HepG2 (cell line): ENCODE data around the gene KAT7. TPM values are rescaled to one million over a fixed set of nuclear protein-coding genes. Genes with fewer than 3 reads are reported as not detected.

Experiments used
- ATAC-seq: fragments of 200-7000 bp; cut with Tn5 transposase; 3 replicates; pipeline ENCODE4 v1.9.1; 2020; ENCODE audit warnings: mild to moderate bottlenecking, moderate library complexity
- BruUV-seq: library from RNA; stranded (reverse); fragments of 400-500 nt; replicated peaks from 2 replicates; lab custom pipeline; 2021; lab: Mats Ljungman, UMichigan
- CTCF ChIA-PET: fragments of 300-600 bp; formaldehyde crosslinking; extraction: SDS; loops from one replicate; lab custom pipeline; 2021; ENCODE audit warnings: low total read pairs, inconsistent platforms, low intra/inter-chr PET ratio; lab: Yijun Ruan, JAX
- POLR2A ChIA-PET: fragments of 350-600 bp; sonication (Branson Sonifier 250); formaldehyde crosslinking; loops from one replicate; lab custom pipeline; 2020; ENCODE audit warnings: antibody characterized with exemption, inconsistent platforms; lab: Yijun Ruan, JAX
- DNase-seq: peaks from one replicate; pipeline ENCODE4 v3.0.0-alpha.2; 2015; ENCODE audit warnings: low spot score
- FAIRE-seq: peaks from 3 replicates; lab custom pipeline; 2011; peaks lifted over from hg19 to GRCh38; lab: Jason Lieb, UNC
- H2AFZ ChIP-seq: one replicate; pipeline ENCODE4 v1.6.1; 2011; ENCODE audit warnings: low read length, inconsistent platforms
- H3K27ac ChIP-seq: fragments of 300-600 bp; 3 replicates; pipeline ENCODE4 v1.8.0; 2011; ENCODE audit warnings: mixed run types, mild to moderate bottlenecking, mixed read lengths, low read length, inconsistent platforms; ENCODE audit not compliant: insufficient read depth; ENCODE audit errors: extremely low read length
- H3K27me3 ChIP-seq, 2 experiments: fragments of 200-600 bp in 1 of 2; 2 replicates in 1 of 2; 3 replicates in 1 of 2; pipeline versions ENCODE4 v1.6.0 to v1.8.0; 2011; ENCODE audit warnings: low read length in 2 of 2, mild to moderate bottlenecking in 2 of 2, moderate library complexity in 2 of 2, inconsistent platforms in 1 of 2; ENCODE audit not compliant: insufficient read depth in 2 of 2, control insufficient read depth in 1 of 2
- H3K36me3 ChIP-seq, 2 experiments: fragments of 200-600 bp in 1 of 2; replicated peaks in 1 of 2; 2 replicates in 1 of 2; 3 replicates in 1 of 2; pipeline versions ENCODE4 v1.5.1 to v1.8.0; 2011; ENCODE audit warnings: low read length in 2 of 2, inconsistent platforms in 1 of 2; ENCODE audit not compliant: insufficient read depth in 2 of 2, control insufficient read depth in 1 of 2
- H3K4me1 ChIP-seq: 2 replicates; pipeline ENCODE4 v1.5.1; 2012; ENCODE audit warnings: low read length, inconsistent platforms; ENCODE audit not compliant: insufficient read depth
- H3K4me2 ChIP-seq: 2 replicates; pipeline ENCODE4 v1.6.0; 2011; ENCODE audit warnings: low read depth, low read length, inconsistent platforms
- H3K4me3 ChIP-seq, 3 experiments: fragments of 200-600 bp in 1 of 3; sonication (generic), shearing (Covaris generic) in 1 of 3; replicated peaks in 1 of 3; 2 replicates each; pipeline ENCODE4 v1.5.1; 2011 to 2016; ENCODE audit warnings: low read length in 3 of 3, inconsistent platforms in 2 of 3, low read depth in 2 of 3, mild to moderate bottlenecking in 2 of 3, control low read depth in 1 of 3, mixed read lengths in 1 of 3; ENCODE audit not compliant: insufficient read depth in 1 of 3
- H3K79me2 ChIP-seq: one replicate; pipeline ENCODE4 v1.6.1; 2011; ENCODE audit warnings: low read length, inconsistent platforms; ENCODE audit not compliant: insufficient read depth
- H3K9ac ChIP-seq: 2 replicates; pipeline ENCODE4 v1.6.0; 2011; ENCODE audit warnings: mild to moderate bottlenecking, low read depth, low read length, inconsistent platforms; ENCODE audit not compliant: insufficient read depth
- H3K9me3 ChIP-seq: 2 replicates; pipeline ENCODE4 v1.5.1; 2012; ENCODE audit warnings: mild to moderate bottlenecking, low read length
- H4K20me1 ChIP-seq: 2 replicates; pipeline ENCODE4 v1.6.0; 2011; ENCODE audit warnings: inconsistent platforms, mild to moderate bottlenecking, low read length, moderate library complexity; ENCODE audit not compliant: insufficient read depth
- CEBPB ChIP-seq: IDR thresholded peaks from 2 replicates; pipeline ENCODE4 v1.6.1; 2011; ENCODE audit warnings: low read depth, low read length, improper control_type of control experiment, borderline replicate concordance
- CHD4 ChIP-seq: fragments of 200-600 bp; sonication (generic); IDR thresholded peaks from 2 replicates; pipeline ENCODE4 v1.7.0; 2017; ENCODE audit warnings: mild to moderate bottlenecking, low read length, borderline replicate concordance
- FOXC1 ChIP-seq: sonication (generic); formaldehyde crosslinking; IDR thresholded peaks from 2 replicates; pipeline ENCODE4 v1.8.0; 2022; ENCODE audit warnings: mild to moderate bottlenecking, missing genetic modification reagents, borderline replicate concordance
- GPN1 ChIP-seq: sonication (generic); formaldehyde crosslinking; IDR thresholded peaks from 2 replicates; pipeline ENCODE4 v1.5.1; 2020; ENCODE audit warnings: missing genetic modification reagents, borderline replicate concordance
- KDM5A ChIP-seq: fragments of 200-600 bp; sonication (generic); IDR thresholded peaks from 2 replicates; pipeline ENCODE4 v1.7.0; 2018; ENCODE audit warnings: antibody characterized with exemption, mild to moderate bottlenecking, low read length, borderline replicate concordance
- LCORL ChIP-seq, 2 experiments: fragments of 450-650 bp in 1 of 2; sonication (generic) in 1 of 2; formaldehyde crosslinking in 1 of 2; IDR thresholded peaks; 2 replicates each; pipeline versions ENCODE4 v1.5.0 to v1.6.1; 2017 to 2020; ENCODE audit warnings: antibody characterized with exemption in 1 of 2, missing genetic modification reagents in 1 of 2
- MYNN ChIP-seq: sonication (generic); formaldehyde crosslinking; IDR thresholded peaks from 2 replicates; pipeline ENCODE4 v1.4.0; 2020; ENCODE audit warnings: mild to moderate bottlenecking, low read depth, missing genetic modification reagents
- NR2F2 ChIP-seq: IDR thresholded peaks from 2 replicates; pipeline ENCODE4 v1.6.1; 2012; ENCODE audit warnings: low read depth, inconsistent platforms, borderline replicate concordance
- ZFP36L2 ChIP-seq: sonication (generic); formaldehyde crosslinking; IDR thresholded peaks from 2 replicates; pipeline ENCODE4 v1.4.0; 2020; ENCODE audit warnings: missing genetic modification reagents
- ZFP37 ChIP-seq: sonication (generic); formaldehyde crosslinking; IDR thresholded peaks from 2 replicates; pipeline ENCODE4 v1.4.0; 2020; ENCODE audit warnings: missing genetic modification reagents, borderline replicate concordance
- ZNF251 ChIP-seq: sonication (generic); formaldehyde crosslinking; IDR thresholded peaks from 2 replicates; pipeline ENCODE4 v1.9.0; 2021; ENCODE audit warnings: mild to moderate bottlenecking, missing genetic modification reagents
- ZNF33B ChIP-seq: sonication (generic); formaldehyde crosslinking; IDR thresholded peaks from 2 replicates; pipeline ENCODE4 v1.5.1; 2020; ENCODE audit warnings: mild to moderate bottlenecking, missing genetic modification reagents
- ZNF367 ChIP-seq: sonication (generic); formaldehyde crosslinking; IDR thresholded peaks from 2 replicates; pipeline ENCODE4 v1.4.0; 2020; ENCODE audit warnings: missing genetic modification reagents, borderline replicate concordance
- ZNF550 ChIP-seq: sonication (generic); formaldehyde crosslinking; IDR thresholded peaks from 2 replicates; pipeline ENCODE4 v1.4.0; 2020; ENCODE audit warnings: mild to moderate bottlenecking, missing genetic modification reagents, borderline replicate concordance
- ZNF558 ChIP-seq: sonication (generic); formaldehyde crosslinking; IDR thresholded peaks from 2 replicates; pipeline ENCODE4 v1.9.0; 2022; ENCODE audit warnings: mild to moderate bottlenecking, missing genetic modification reagents, borderline replicate concordance
- ZNF7 ChIP-seq: IDR thresholded peaks from 2 replicates; pipeline ENCODE4 v1.6.1; 2016; ENCODE audit warnings: missing biosample characterization, missing genetic modification reagents
- ZNF75D ChIP-seq: sonication (generic); formaldehyde crosslinking; IDR thresholded peaks from 2 replicates; pipeline ENCODE4 v1.8.1; 2023; ENCODE audit warnings: missing genetic modification reagents, mild to moderate bottlenecking, borderline replicate concordance
- ZNF772 ChIP-seq: sonication (generic); formaldehyde crosslinking; IDR thresholded peaks from 2 replicates; pipeline ENCODE4 v1.5.0; 2020; ENCODE audit warnings: mild to moderate bottlenecking, missing genetic modification reagents
- ZNF782 ChIP-seq: sonication (generic); formaldehyde crosslinking; IDR thresholded peaks from 2 replicates; pipeline ENCODE4 v1.4.0; 2020; ENCODE audit warnings: missing genetic modification reagents, mild to moderate bottlenecking, borderline replicate concordance
- WGBS: methylation state at CpG from one replicate; pipeline ENCODE4 v1.1.6; 2017; ENCODE audit warnings: low lambda C conversion rate; 5-methylcytosine and 5-hydroxymethylcytosine counted together
- in situ Hi-C: cut with HindIII; loops from 2 replicates; pipeline ENCODE4 v1.10.0; 2017; ENCODE audit warnings: low pct_unique_long_range_greater_than_20kb; ENCODE audit not compliant: extremely low pct_ligation_motif_present
- intact Hi-C: fragments of 100-400 bp; cut with micrococcal nuclease; formaldehyde crosslinking; loops from one replicate; pipeline ENCODE4 v1.10.0; 2022; ENCODE audit not compliant: unreplicated experiment
- polyA plus RNA-seq, 8 experiments: library from polyadenylated mRNA; depleted of rRNA in 3 of 8; stranded (reverse) in 7 of 8; unstranded in 1 of 8; fragments of >200 nt; fragmentation: Illumina TruSeq in 4 of 8; extraction: Trizol in 4 of 8; gene quantifications; 2 replicates each; pipeline versions ENCODE4 v1.2.1 to v1.2.3, GENCODE V29; 2011 to 2016; ENCODE audit warnings: low read depth in 4 of 8, missing spikeins in 1 of 8, mixed read lengths in 1 of 8; ENCODE audit not compliant: insufficient read depth in 1 of 8
- total RNA-seq, 5 experiments: library from RNA; depleted of rRNA; stranded (reverse); fragments of >200 nt; fragmentation: Illumina TruSeq; extraction: Trizol; gene quantifications; 2 replicates each; pipeline ENCODE4 v1.2.3, GENCODE V29; 2016; ENCODE audit warnings: low read depth in 1 of 5

KAT7 gene
- total and polyA plus RNA-seq, 2 of the 13 experiments (the other 11 are each of a cell fraction or from before 2014, with no cell fraction given) = 21.2 to 39.2 TPM

DNA sequence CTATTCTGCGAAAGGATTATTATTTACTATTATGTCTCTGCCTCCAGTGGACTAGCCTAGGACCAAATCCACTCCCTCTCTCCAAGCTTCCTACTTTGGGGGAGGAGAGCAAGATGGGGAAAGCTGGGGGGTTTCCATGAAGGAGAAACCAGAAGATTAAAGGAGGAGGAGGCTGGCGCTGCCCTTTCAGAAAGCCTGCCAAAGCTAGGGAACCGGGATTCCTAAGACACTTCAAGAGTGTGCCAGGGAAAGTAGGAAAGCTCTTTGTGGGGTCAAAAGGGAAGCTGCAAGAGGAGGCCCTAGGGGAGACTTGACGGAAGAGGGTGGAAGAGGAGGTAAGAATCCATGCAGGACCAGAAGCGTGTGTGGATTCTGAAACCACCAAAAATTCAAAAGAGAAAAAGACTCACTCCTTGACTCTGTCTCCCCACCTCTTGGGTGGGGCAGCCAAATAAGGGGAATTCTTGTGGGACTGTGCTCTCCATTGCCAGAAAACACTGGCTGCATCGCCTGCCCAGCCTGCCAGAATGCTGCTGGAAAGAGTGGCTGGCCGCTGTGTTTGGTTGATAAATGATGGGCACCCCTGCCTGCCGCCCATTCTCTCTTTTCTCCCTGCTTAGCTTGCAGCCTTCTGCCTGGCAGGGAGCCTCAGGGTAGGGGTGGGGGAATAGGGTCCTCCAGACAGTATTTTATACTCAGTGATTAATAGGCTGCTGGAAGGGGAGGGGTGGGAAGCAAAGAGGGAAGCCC, 11.8 kb upstream of the KAT7 start (continued):
- TF ChIP-seq NR2F2 (no peak), ZNF367 (CRISPR knock-in tag) (no peak), MYNN (no peak), CEBPB (no peak)
- TF ChIP-seq, all 625 proteins: peak for 0

DNA sequence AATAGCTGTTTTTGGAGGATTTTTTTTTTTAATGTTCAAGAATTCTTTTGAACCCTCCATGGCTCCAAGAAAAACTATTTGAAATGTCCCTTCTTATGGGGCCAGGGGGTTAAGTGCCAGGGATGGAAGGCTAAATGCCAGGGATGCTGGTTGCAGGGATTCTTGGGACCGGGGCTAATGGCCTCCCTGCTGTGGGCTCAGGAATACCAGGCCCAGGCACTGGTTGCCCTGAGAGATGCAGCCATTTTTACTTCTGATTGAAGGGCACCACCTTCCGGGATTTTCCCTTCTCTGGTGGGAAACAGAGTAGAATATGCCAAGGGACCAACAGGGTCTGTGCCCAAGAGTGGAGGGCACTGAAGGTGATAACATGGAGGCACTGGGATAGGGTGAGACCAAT, 10.9 kb upstream of the KAT7 start:
- in situ Hi-C loops (no loop called here), intact Hi-C loops (no loop called here)
- H3K4me3 ChIP-seq = no peak overlapping the region
- no peak overlapping the region for H2AFZ ChIP-seq
- H3K36me3 ChIP-seq = no peaks in the 10 kb centered on the region
- POLR2A ChIA-PET = interaction anchor here (2.0 kb wide), 1 partner anchor 11 kb away, joined by 7 read pairs; the partner anchor contains the start of gene KAT7
- 0% methylated on average over 2 of the region's 2 CpGs for WGBS
- H3K9ac ChIP-seq = no peak overlapping the region
- FAIRE-seq (no peak), DNase-seq (no peak), ATAC-seq (no peak)
- no peak for TF ChIP-seq ZFP36L2
- TF ChIP-seq CHD4 = no peak
- TF ChIP-seq ZFP37 (CRISPR knock-in tag) = no peak
- no peak for TF ChIP-seq FOXC1 (CRISPR knock-in tag)
- TF ChIP-seq ZNF558 (CRISPR knock-in tag) = no peak
- no peak for TF ChIP-seq ZNF75D
- TF ChIP-seq ZNF772 (CRISPR knock-in tag) = no peak
- no peak for TF ChIP-seq LCORL (IDR thresholded peaks at IDR 0.05)
- no peak for TF ChIP-seq LCORL (CRISPR knock-in tag; IDR thresholded peaks at IDR 0.05)
- TF ChIP-seq ZNF782 (CRISPR knock-in tag) = no peak
- TF ChIP-seq KDM5A = no peak
- TF ChIP-seq ZNF251 (CRISPR knock-in tag) = no peak
- TF ChIP-seq ZNF33B (CRISPR knock-in tag) = no peak
- no peak for TF ChIP-seq ZNF550 (CRISPR knock-in tag)
- no peak for TF ChIP-seq GPN1 (CRISPR knock-in tag)
- no peak for TF ChIP-seq ZNF7 (CRISPR knock-in tag)
- H3K4me1 ChIP-seq = no peaks in the 10 kb centered on the region; the same call in 1 of the 2 replicates
- no peaks in the 10 kb centered on the region for H3K79me2 ChIP-seq
- no peaks in the 10 kb centered on the region for H3K9me3 ChIP-seq
- H3K4me2 ChIP-seq = no peak overlapping the region
- no TSS peak for BruUV-seq
- H3K27me3 ChIP-seq = peaks cover 2 to 14% of the 10 kb centered on the region in 2 experiments; a peak in 3 of 5 replicates
- no peak overlapping the region for H3K27ac ChIP-seq
- H4K20me1 ChIP-seq = no peaks in the 10 kb centered on the region
- CTCF ChIA-PET = no interaction called here
